VCaP (cell line): Measurements from ENCODE around the gene PCNT.

ENCODE experiments used
- H3K27ac ChIP-seq: fragments of 450-650 bp; 2 replicates; pipeline ENCODE4 v1.5.1; 2017
- CTCF ChIP-seq: fragments of 450-650 bp; conservative IDR thresholded peaks from 2 replicates; pipeline ENCODE4 v1.5.1; 2017; ENCODE audit warnings: mild to moderate bottlenecking, moderate library complexity

The PCNT gene

DNA sequence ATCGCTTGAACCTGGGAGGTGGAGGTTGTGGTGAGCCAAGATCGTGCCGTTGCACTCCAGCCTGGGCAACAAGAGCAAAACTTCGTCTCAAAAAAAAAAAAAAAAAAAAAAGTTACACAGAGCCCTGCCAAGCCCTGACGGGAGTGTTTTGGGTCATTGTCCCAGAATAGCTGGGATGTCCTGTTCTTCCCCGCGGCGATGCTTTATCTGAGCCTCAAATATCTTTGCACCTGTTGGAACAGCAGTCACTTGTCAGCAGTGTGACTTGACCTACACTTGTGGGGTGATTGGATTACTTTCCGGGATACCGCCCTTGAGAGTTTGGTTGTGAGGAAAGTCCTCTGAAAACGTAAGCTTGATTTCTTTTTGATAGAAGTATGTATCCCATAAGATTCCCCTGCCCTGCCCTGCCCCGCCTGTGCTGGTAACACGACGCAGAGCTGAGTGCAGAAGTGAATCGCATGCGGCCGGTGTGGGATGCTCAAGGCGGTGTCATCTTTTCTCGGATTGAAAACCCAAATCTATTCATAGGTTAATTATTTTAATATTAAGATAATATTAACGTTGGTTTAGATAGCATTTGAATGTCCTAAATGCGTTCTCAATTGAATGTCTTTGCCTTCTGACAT, 50.9 kb downstream of the PCNT start:
- no peak overlapping the region for H3K27ac ChIP-seq
- no peak for TF ChIP-seq CTCF

- TF ChIP-seq CTCF, result no peak
- H3K27ac ChIP-seq, result no peak overlapping the region
Measured at GRCh38 chr21:46375560-46376230, 51.7 kb downstream of the PCNT start.

DNA sequence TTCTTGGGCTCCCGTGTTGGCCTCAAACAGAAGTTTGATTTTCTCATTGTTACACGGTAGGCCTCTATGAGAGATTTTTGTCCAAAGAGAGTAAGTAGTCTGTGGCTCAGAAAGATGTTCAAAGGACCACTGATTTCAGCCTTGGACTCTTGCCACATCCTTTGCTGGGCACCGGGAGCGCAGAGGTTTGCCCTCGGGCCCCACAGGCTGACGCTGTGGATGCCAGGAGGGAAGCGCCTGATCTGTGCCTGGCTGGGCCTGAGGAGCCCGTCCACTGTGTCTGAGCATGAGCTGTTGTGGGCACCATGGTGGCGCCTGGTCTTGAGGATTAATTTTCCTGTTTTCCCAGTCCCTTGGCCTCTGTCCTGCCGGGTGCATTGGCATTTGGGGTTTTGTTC, 52.3 kb downstream of the PCNT start:
- H3K27ac ChIP-seq, result no peak overlapping the region
- TF ChIP-seq CTCF, result no peak

DNA sequence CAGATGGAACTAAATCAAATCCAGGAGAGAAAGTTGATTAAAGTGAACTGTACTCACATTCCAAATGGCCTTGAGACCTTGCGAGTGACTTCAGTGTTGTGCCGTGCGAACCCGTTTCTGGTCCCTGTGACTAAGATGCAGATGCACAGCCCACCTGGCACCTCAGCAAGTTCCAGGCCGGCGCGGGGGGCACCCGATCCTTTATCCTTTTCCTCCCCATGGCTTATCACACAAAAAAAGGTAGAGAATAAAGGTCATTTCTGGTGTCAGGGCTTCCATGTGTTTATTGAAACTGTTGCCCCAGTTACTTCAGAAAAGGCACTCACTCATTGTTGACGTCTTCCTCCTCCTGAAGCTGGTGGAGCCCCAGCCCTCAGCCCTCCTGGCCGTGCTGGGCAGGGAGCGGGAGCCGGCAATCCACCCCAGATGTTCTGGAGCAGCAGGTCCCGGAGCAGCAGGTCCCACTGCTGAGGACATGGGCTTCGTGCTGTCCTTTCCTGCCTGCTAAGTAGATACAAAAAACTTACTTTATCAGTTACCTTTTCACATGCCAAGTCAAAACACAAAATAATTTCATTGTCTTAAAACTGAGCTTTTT, 53.0 kb downstream of the PCNT start:
- TF ChIP-seq CTCF, result no peak

DNA sequence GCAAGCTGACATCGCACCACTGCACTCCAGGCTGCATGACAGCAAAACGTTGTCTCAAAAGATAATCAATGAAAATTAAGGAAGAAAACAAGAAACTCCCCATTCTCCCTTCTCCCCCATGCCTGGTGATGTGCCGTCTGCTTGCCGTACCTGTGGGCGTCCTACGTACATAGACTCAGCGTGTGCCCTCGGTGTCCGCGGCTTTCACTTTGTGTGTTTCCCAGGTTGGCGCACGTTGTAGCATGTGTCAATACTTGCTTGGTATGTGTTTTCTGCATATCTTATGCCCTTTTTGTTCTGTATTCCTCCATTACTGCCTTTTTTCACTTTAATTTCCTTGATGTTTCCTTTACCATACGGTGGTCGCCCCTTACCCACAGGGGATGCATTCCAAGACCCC, 53.8 kb downstream of the PCNT start:
- no peak for TF ChIP-seq CTCF
- peak overlapping the region; percentile 68 for H3K27ac ChIP-seq

More for the DNA sequence above, 53.0 kb downstream of the PCNT start:
- no peak overlapping the region for H3K27ac ChIP-seq

GRCh38 chr21:46379105-46379504, 55.1 kb downstream of the PCNT start:
- no peak for TF ChIP-seq CTCF
- peak overlapping the region; percentile 68 for H3K27ac ChIP-seq

- H3K27ac ChIP-seq, result peak overlapping the region; percentile 68
- no peak for TF ChIP-seq CTCF
Measured at GRCh38 chr21:46379691-46380090, 55.7 kb downstream of the PCNT start.
